CD4-positive, CD25-positive, alpha-beta regulatory T cell (primary cell): Measurements from ENCODE around the gene CEBPG. TPM values are rescaled to one million over a fixed set of nuclear protein-coding genes. Genes with fewer than 3 reads are reported as not detected.

Source experiments
- ATAC-seq, 2 donors: fragments of 150-1000 bp; cut with Tn5 transposase; one replicate each; pipeline ENCODE4 v1.10.0; 2021; ENCODE audit warnings: low read depth in 2 of 2, moderate number of reproducible peaks in 2 of 2, moderate library complexity in 1 of 2
- DNase-seq, 3 donors: peaks; one replicate each; pipeline versions ENCODE4 v3.0.0 to v3.0.0-alpha.2; 2012 to 2022; ENCODE audit warnings: mixed read lengths in 1 of 3
- H3K27ac ChIP-seq: one replicate; pipeline ENCODE4 v1.7.0; 2013; ENCODE audit warnings: mild to moderate bottlenecking, low read length; ENCODE audit not compliant: insufficient read depth, poor library complexity, severe bottlenecking
- H3K27me3 ChIP-seq: one replicate; pipeline ENCODE4 v1.7.0; 2013; ENCODE audit warnings: low read length; ENCODE audit not compliant: control insufficient read depth, insufficient read depth
- H3K36me3 ChIP-seq: one replicate; pipeline ENCODE4 v1.7.0; 2013; ENCODE audit warnings: mild to moderate bottlenecking, low read length, moderate library complexity; ENCODE audit not compliant: control insufficient read depth, insufficient read depth
- H3K4me1 ChIP-seq: 2 replicates; pipeline ENCODE4 v1.7.0; 2013; ENCODE audit warnings: mild to moderate bottlenecking, low read length; ENCODE audit not compliant: insufficient read depth, control insufficient read depth, poor library complexity, severe bottlenecking
- H3K4me3 ChIP-seq: one replicate; pipeline ENCODE4 v1.7.0; 2013; ENCODE audit warnings: low read depth, mild to moderate bottlenecking, low read length, moderate library complexity
- H3K9me3 ChIP-seq, 2 experiments: 1 replicate in 1 of 2; 2 replicates in 1 of 2; pipeline ENCODE4 v1.7.0; 2013; ENCODE audit warnings: low read length in 2 of 2, mild to moderate bottlenecking in 1 of 2, moderate library complexity in 1 of 2; ENCODE audit not compliant: control insufficient read depth in 2 of 2
- H3K27ac Mint-ChIP-seq, 3 donors: one replicate each; pipeline ENCODE4 v1.8.0; 2020 to 2022; ENCODE audit warnings: mild to moderate bottlenecking in 3 of 3, mixed read lengths in 3 of 3, moderate library complexity in 2 of 3
- H3K27me3 Mint-ChIP-seq: one replicate; pipeline ENCODE4 v1.8.0; 2022; ENCODE audit warnings: mild to moderate bottlenecking, mixed read lengths
- H3K36me3 Mint-ChIP-seq: one replicate; pipeline ENCODE4 v1.8.0; 2020; ENCODE audit warnings: mixed read lengths
- H3K4me1 Mint-ChIP-seq, 4 donors: one replicate each; pipeline ENCODE4 v1.8.0; 2020 to 2022; ENCODE audit warnings: mixed read lengths in 4 of 4, mild to moderate bottlenecking in 1 of 4
- H3K4me3 Mint-ChIP-seq, 4 donors: one replicate each; pipeline ENCODE4 v1.8.0; 2020 to 2022; ENCODE audit warnings: mild to moderate bottlenecking in 4 of 4, mixed read lengths in 4 of 4, moderate library complexity in 3 of 4
- H3K9me3 Mint-ChIP-seq, 7 donors: one replicate each; pipeline ENCODE4 v1.8.0; 2020 to 2022; ENCODE audit warnings: mixed read lengths in 7 of 7, mild to moderate bottlenecking in 3 of 7, moderate library complexity in 2 of 7
- polyA plus RNA-seq, 4 donors: library from polyadenylated mRNA; unstranded; fragments of 300-500 nt; fragmentation: Illumina TruSeq; gene quantifications; one replicate each; pipeline ENCODE4 v1.2.3, GENCODE V29; 2021
- total RNA-seq: library from RNA; stranded (reverse); gene quantifications from one replicate; pipeline ENCODE4 v1.2.3, GENCODE V29; 2022

CEBPG gene
- total and polyA plus RNA-seq, 5 donors from 2014 or later, result 10.5 to 19.9 (median 14.1) TPM

GRCh38 chr19:33377586-33378475, 4.3 kb downstream of the CEBPG start:
- no peak overlapping the region for H3K4me3 ChIP-seq
- peaks cover 33% of the 10 kb centered on the region for H3K4me1 ChIP-seq
- H3K27ac ChIP-seq, result no peak overlapping the region
- no peak for ATAC-seq
- H3K36me3 ChIP-seq, result peaks cover 20% of the 10 kb centered on the region
- H3K9me3 ChIP-seq, result no peaks in the 10 kb centered on the region
- Mint-ChIP-seq H3K27me3 (no peaks in the 10 kb centered on the region), H3K9me3 (no peaks in the 10 kb centered on the region), H3K36me3 (peaks cover 13% of the 10 kb centered on the region), H3K4me3 (peak overlapping the region in 1 of 4 donors; percentile 54), H3K27ac (peak overlapping the region in 1 of 3 donors; percentile 34), H3K4me1 (peaks cover 35 to 71% (median 60%) of the 10 kb centered on the region in 4 donors)
- H3K27me3 ChIP-seq, result no peaks in the 10 kb centered on the region
- no peak for DNase-seq

GRCh38 chr19:33379151-33379829, 5.8 kb downstream of the CEBPG start:
- Mint-ChIP-seq H3K9me3 (no peaks in the 10 kb centered on the region), H3K27ac (peak overlapping the region in 2 of 3 donors; percentile 37 to 56), H3K4me1 (peaks cover 41 to 72% (median 65%) of the 10 kb centered on the region in 4 donors), H3K36me3 (peaks cover 13% of the 10 kb centered on the region), H3K27me3 (no peaks in the 10 kb centered on the region), H3K4me3 (peak overlapping the region in 1 of 4 donors; percentile 29)
- peaks cover 31% of the 10 kb centered on the region for H3K4me1 ChIP-seq
- no peak overlapping the region for H3K4me3 ChIP-seq
- H3K36me3 ChIP-seq, result peaks cover 29% of the 10 kb centered on the region
- DNase-seq, result no peak
- no peaks in the 10 kb centered on the region for H3K9me3 ChIP-seq
- no peak overlapping the region for H3K27ac ChIP-seq
- ATAC-seq, result no peak
- H3K27me3 ChIP-seq, result no peaks in the 10 kb centered on the region

GRCh38 chr19:33381101-33381500, 7.6 kb downstream of the CEBPG start:
- Histone ChIP-seq H3K27ac (no peak overlapping the region), H3K27me3 (no peaks in the 10 kb centered on the region), H3K36me3 (peaks cover 33% of the 10 kb centered on the region), H3K4me1 (peaks cover 14% of the 10 kb centered on the region), H3K9me3 (no peaks in the 10 kb centered on the region), H3K4me3 (no peak overlapping the region)
- Mint-ChIP-seq H3K36me3 (peaks cover 13% of the 10 kb centered on the region), H3K27ac (peak overlapping the region; percentile 13 to 80 (median 66)), H3K4me3 (peak overlapping the region in 2 of 4 donors; percentile 56 to 89), H3K9me3 (no peaks in the 10 kb centered on the region), H3K4me1 (peaks cover 36 to 60% (median 52%) of the 10 kb centered on the region in 4 donors), H3K27me3 (no peaks in the 10 kb centered on the region)
- ATAC-seq, result no peak
- no peak for DNase-seq

GRCh38 chr19:33382006-33382405, 8.5 kb downstream of the CEBPG start:
- peaks cover 28 to 51% (median 43%) of the 10 kb centered on the region in 4 donors for H3K4me1 Mint-ChIP-seq
- H3K27me3 Mint-ChIP-seq, result no peaks in the 10 kb centered on the region
- Histone ChIP-seq H3K9me3 (no peaks in the 10 kb centered on the region), H3K27ac (no peak overlapping the region), H3K4me3 (no peak overlapping the region), H3K36me3 (peaks cover 37% of the 10 kb centered on the region), H3K4me1 (peaks cover 5% of the 10 kb centered on the region), H3K27me3 (no peaks in the 10 kb centered on the region)
- peak overlapping the region in 1 of 3 donors; percentile 13 for H3K27ac Mint-ChIP-seq
- no peak for DNase-seq
- peaks cover 17% of the 10 kb centered on the region for H3K36me3 Mint-ChIP-seq
- ATAC-seq, result no peak
- no peaks in the 10 kb centered on the region for H3K9me3 Mint-ChIP-seq
- peak overlapping the region in 1 of 4 donors; percentile 27 for H3K4me3 Mint-ChIP-seq

- no peak overlapping the region for H3K4me3 Mint-ChIP-seq
- Histone ChIP-seq H3K36me3 (peaks cover 39% of the 10 kb centered on the region), H3K27ac (no peak overlapping the region), H3K4me3 (no peak overlapping the region), H3K4me1 (peaks cover 3% of the 10 kb centered on the region), H3K9me3 (no peaks in the 10 kb centered on the region), H3K27me3 (no peaks in the 10 kb centered on the region)
- H3K36me3 Mint-ChIP-seq, result peaks cover 21% of the 10 kb centered on the region
- H3K27me3 Mint-ChIP-seq, result no peaks in the 10 kb centered on the region
- H3K27ac Mint-ChIP-seq, result peak overlapping the region in 2 of 3 donors; percentile 13 to 66
- peaks cover 27 to 42% (median 36%) of the 10 kb centered on the region in 4 donors for H3K4me1 Mint-ChIP-seq
- DNase-seq (no peak), ATAC-seq (no peak)
- no peaks in the 10 kb centered on the region for H3K9me3 Mint-ChIP-seq
Measured at GRCh38 chr19:33382982-33383381, 9.5 kb downstream of the CEBPG start.

GRCh38 chr19:33383720-33384292, 10.3 kb downstream of the CEBPG start:
- H3K4me1 Mint-ChIP-seq, result peaks cover 27 to 34% (median 31%) of the 10 kb centered on the region in 4 donors
- DNase-seq, result no peak
- ATAC-seq, result no peak
- no peaks in the 10 kb centered on the region for H3K9me3 Mint-ChIP-seq
- H3K36me3 Mint-ChIP-seq, result peaks cover 18% of the 10 kb centered on the region
- H3K4me3 Mint-ChIP-seq, result peak overlapping the region in 1 of 4 donors; percentile 35
- Histone ChIP-seq H3K4me3 (no peak overlapping the region), H3K9me3 (no peaks in the 10 kb centered on the region), H3K4me1 (no peaks in the 10 kb centered on the region), H3K36me3 (peaks cover 38% of the 10 kb centered on the region), H3K27ac (no peak overlapping the region), H3K27me3 (no peaks in the 10 kb centered on the region)
- no peak overlapping the region for H3K27ac Mint-ChIP-seq
- no peaks in the 10 kb centered on the region for H3K27me3 Mint-ChIP-seq

GRCh38 chr19:33384983-33385382, 11.5 kb downstream of the CEBPG start:
- H3K27ac Mint-ChIP-seq, result peak overlapping the region in 1 of 3 donors; percentile 33
- Histone ChIP-seq H3K36me3 (peaks cover 27% of the 10 kb centered on the region), H3K4me3 (no peak overlapping the region), H3K9me3 (no peaks in the 10 kb centered on the region), H3K27ac (no peak overlapping the region), H3K27me3 (no peaks in the 10 kb centered on the region), H3K4me1 (no peaks in the 10 kb centered on the region)
- peaks cover 19 to 28% (median 25%) of the 10 kb centered on the region in 4 donors for H3K4me1 Mint-ChIP-seq
- ATAC-seq (no peak), DNase-seq (no peak)
- peaks cover 12% of the 10 kb centered on the region for H3K36me3 Mint-ChIP-seq
- no peak overlapping the region for H3K4me3 Mint-ChIP-seq
- H3K9me3 Mint-ChIP-seq, result no peaks in the 10 kb centered on the region
- H3K27me3 Mint-ChIP-seq, result no peaks in the 10 kb centered on the region
